NB4 (cell line): ENCODE data around the gene GNAI2.

Experiments
- POLR2A ChIP-seq: IDR thresholded peaks from 2 replicates; pipeline ENCODE4 v1.6.1; 2011; ENCODE audit warnings: mild to moderate bottlenecking; ENCODE audit not compliant: insufficient read length; ENCODE audit errors: extremely low read depth
- TF ChIP-seq, protein P1 (sequence below): IDR thresholded peaks from one replicate; pipeline ENCODE4 v1.5.1; 2012; ENCODE audit warnings: low read depth, low read length

DNA sequence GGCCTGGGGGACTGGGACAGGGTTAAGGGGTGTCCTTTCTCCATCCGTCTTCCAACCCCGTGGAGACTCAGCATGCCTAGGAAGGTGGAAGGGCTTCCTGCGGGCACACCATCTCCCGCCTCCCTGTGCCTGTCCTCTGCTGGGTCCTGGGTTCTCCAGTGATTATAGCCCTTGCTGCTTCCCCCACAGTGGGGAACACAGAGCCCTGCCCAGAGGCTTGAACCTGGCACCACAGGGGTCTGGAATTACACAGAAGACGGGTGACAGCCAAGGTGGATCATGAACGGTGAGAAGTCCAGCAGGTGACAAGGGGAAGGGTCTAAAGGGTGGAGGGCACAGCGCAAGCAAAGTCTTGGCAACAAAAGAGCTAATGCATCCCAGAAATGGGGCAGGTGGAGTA, 26.8 kb downstream of the GNAI2 start:
- TF ChIP-seq, protein P1, sequence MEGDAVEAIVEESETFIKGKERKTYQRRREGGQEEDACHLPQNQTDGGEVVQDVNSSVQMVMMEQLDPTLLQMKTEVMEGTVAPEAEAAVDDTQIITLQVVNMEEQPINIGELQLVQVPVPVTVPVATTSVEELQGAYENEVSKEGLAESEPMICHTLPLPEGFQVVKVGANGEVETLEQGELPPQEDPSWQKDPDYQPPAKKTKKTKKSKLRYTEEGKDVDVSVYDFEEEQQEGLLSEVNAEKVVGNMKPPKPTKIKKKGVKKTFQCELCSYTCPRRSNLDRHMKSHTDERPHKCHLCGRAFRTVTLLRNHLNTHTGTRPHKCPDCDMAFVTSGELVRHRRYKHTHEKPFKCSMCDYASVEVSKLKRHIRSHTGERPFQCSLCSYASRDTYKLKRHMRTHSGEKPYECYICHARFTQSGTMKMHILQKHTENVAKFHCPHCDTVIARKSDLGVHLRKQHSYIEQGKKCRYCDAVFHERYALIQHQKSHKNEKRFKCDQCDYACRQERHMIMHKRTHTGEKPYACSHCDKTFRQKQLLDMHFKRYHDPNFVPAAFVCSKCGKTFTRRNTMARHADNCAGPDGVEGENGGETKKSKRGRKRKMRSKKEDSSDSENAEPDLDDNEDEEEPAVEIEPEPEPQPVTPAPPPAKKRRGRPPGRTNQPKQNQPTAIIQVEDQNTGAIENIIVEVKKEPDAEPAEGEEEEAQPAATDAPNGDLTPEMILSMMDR, result no peak
- TF ChIP-seq POLR2A, result no peak
